HepG2 (cell line): ENCODE data around the gene FBRSL1. TPM values are rescaled to one million over a fixed set of nuclear protein-coding genes. Genes with fewer than 3 reads are reported as not detected.
A peak's percentile ranks its signal among the peaks of the same experiment; 100 is the strongest.

Experiments used
- ADNP ChIP-seq: sonication (generic); formaldehyde crosslinking; IDR thresholded peaks from 2 replicates; pipeline ENCODE4 v1.4.0; 2020; ENCODE audit warnings: missing genetic modification reagents
- ERF ChIP-seq: IDR thresholded peaks from 2 replicates; pipeline ENCODE4 v1.6.1; 2018; ENCODE audit warnings: missing biosample characterization, missing genetic modification reagents
- HMG20A ChIP-seq: IDR thresholded peaks from 2 replicates; pipeline ENCODE4 v1.6.1; 2016; ENCODE audit warnings: borderline replicate concordance
- JUNB ChIP-seq: sonication (generic); formaldehyde crosslinking; IDR thresholded peaks from 2 replicates; pipeline ENCODE4 v1.8.0; 2022; ENCODE audit warnings: missing genetic modification reagents, mild to moderate bottlenecking, borderline replicate concordance
- NFIC ChIP-seq: IDR thresholded peaks from 2 replicates; pipeline ENCODE4 v1.6.1; 2012; ENCODE audit warnings: mild to moderate bottlenecking, low read length, inconsistent platforms
- NR2F6 ChIP-seq, 2 experiments: IDR thresholded peaks; 2 replicates each; pipeline ENCODE4 v1.6.1; 2016; ENCODE audit warnings: antibody characterized with exemption in 1 of 2, mild to moderate bottlenecking in 1 of 2
- POGZ ChIP-seq: sonication (generic); formaldehyde crosslinking; IDR thresholded peaks from 2 replicates; pipeline ENCODE4 v1.4.0; 2020; ENCODE audit warnings: mild to moderate bottlenecking, missing genetic modification reagents
- POLR2AphosphoS2 ChIP-seq: IDR thresholded peaks from 2 replicates; pipeline ENCODE4 v1.6.1; 2011; ENCODE audit warnings: low read depth, low read length, improper control_type of control experiment
- RAD21 ChIP-seq: fragments of 450-650 bp; formaldehyde crosslinking; IDR thresholded peaks from 2 replicates; pipeline ENCODE4 v1.5.0; 2020; ENCODE audit warnings: mild to moderate bottlenecking
- RBM39 ChIP-seq: fragments of 200-400 bp; formaldehyde crosslinking; IDR thresholded peaks from one replicate; pipeline ENCODE4 v1.6.1; 2018; ENCODE audit warnings: antibody characterized with exemption, mild to moderate bottlenecking, low read depth, low read length; ENCODE audit not compliant: poor library complexity, severe bottlenecking
- SIN3A ChIP-seq: IDR thresholded peaks from 2 replicates; pipeline ENCODE4 v1.6.1; 2011; ENCODE audit warnings: low read depth, mild to moderate bottlenecking, control low read depth, low read length, borderline replicate concordance
- SKI ChIP-seq: fragments of 450-650 bp; IDR thresholded peaks from one replicate; pipeline ENCODE4 v1.6.1; 2018; ENCODE audit warnings: mild to moderate bottlenecking; ENCODE audit not compliant: partially characterized antibody
- SMYD3 ChIP-seq: sonication (generic); formaldehyde crosslinking; IDR thresholded peaks from 2 replicates; pipeline ENCODE4 v1.8.1; 2023; ENCODE audit warnings: mild to moderate bottlenecking, missing genetic modification reagents
- SNAI1 ChIP-seq: sonication (generic); formaldehyde crosslinking; IDR thresholded peaks from 2 replicates; pipeline ENCODE4 v1.5.0; 2020; ENCODE audit warnings: mild to moderate bottlenecking, missing genetic modification reagents, borderline replicate concordance
- SP1 ChIP-seq, 2 experiments: fragments of 450-650 bp in 1 of 2; sonication (generic) in 1 of 2; formaldehyde crosslinking in 1 of 2; IDR thresholded peaks; 2 replicates each; pipeline versions ENCODE4 v1.4.0 to v1.6.1; 2016 to 2020; ENCODE audit warnings: missing genetic modification reagents in 1 of 2
- SYNCRIP ChIP-seq: fragments of 200-400 bp; formaldehyde crosslinking; IDR thresholded peaks from 2 replicates; pipeline ENCODE4 v1.6.1; 2018; ENCODE audit warnings: mild to moderate bottlenecking, low read depth, low read length; ENCODE audit not compliant: insufficient read depth
- ZIK1 ChIP-seq: sonication (generic); formaldehyde crosslinking; IDR thresholded peaks from 2 replicates; pipeline ENCODE4 v1.5.0; 2020; ENCODE audit warnings: mild to moderate bottlenecking, low read depth, missing genetic modification reagents, borderline replicate concordance
- ZNF577 ChIP-seq: sonication (generic); formaldehyde crosslinking; IDR thresholded peaks from 2 replicates; pipeline ENCODE4 v1.4.0; 2020; ENCODE audit warnings: mild to moderate bottlenecking, low read depth, missing genetic modification reagents, borderline replicate concordance
- ZNF816 ChIP-seq: sonication (generic); formaldehyde crosslinking; IDR thresholded peaks from 2 replicates; pipeline ENCODE4 v1.8.0; 2022; ENCODE audit warnings: missing genetic modification reagents, mild to moderate bottlenecking, borderline replicate concordance
- polyA plus RNA-seq, 8 experiments: library from polyadenylated mRNA; depleted of rRNA in 3 of 8; stranded (reverse) in 7 of 8; unstranded in 1 of 8; fragments of >200 nt; fragmentation: Illumina TruSeq in 4 of 8; extraction: Trizol in 4 of 8; gene quantifications; 2 replicates each; pipeline versions ENCODE4 v1.2.1 to v1.2.3, GENCODE V29; 2011 to 2016; ENCODE audit warnings: low read depth in 4 of 8, missing spikeins in 1 of 8, mixed read lengths in 1 of 8; ENCODE audit not compliant: insufficient read depth in 1 of 8
- total RNA-seq, 5 experiments: library from RNA; depleted of rRNA; stranded (reverse); fragments of >200 nt; fragmentation: Illumina TruSeq; extraction: Trizol; gene quantifications; 2 replicates each; pipeline ENCODE4 v1.2.3, GENCODE V29; 2016; ENCODE audit warnings: low read depth in 1 of 5
- TF ChIP-seq, protein P1 (sequence below): sonication (generic); formaldehyde crosslinking; IDR thresholded peaks from 2 replicates; pipeline ENCODE4 v1.5.1; 2020; ENCODE audit warnings: missing genetic modification reagents, mild to moderate bottlenecking, borderline replicate concordance
- TF ChIP-seq, protein P2 (sequence below): sonication (generic); formaldehyde crosslinking; conservative IDR thresholded peaks from 2 replicates; pipeline ENCODE4 v1.8.0; 2022; ENCODE audit warnings: missing genetic modification reagents
- TF ChIP-seq, protein P3 (sequence below): sonication (generic); formaldehyde crosslinking; IDR thresholded peaks from 2 replicates; pipeline ENCODE4 v1.4.0; 2020; ENCODE audit warnings: mild to moderate bottlenecking, missing genetic modification reagents
- TF ChIP-seq, protein P4 (sequence below): sonication (generic); formaldehyde crosslinking; IDR thresholded peaks from 2 replicates; pipeline ENCODE4 v1.8.0; 2022; ENCODE audit warnings: missing genetic modification reagents, mild to moderate bottlenecking, moderate library complexity, borderline replicate concordance

FBRSL1 gene
- total and polyA plus RNA-seq, 2 of the 13 experiments (the other 11 are each of a cell fraction or from before 2014, with no cell fraction given), result 3.6 to 7.9 TPM

DNA sequence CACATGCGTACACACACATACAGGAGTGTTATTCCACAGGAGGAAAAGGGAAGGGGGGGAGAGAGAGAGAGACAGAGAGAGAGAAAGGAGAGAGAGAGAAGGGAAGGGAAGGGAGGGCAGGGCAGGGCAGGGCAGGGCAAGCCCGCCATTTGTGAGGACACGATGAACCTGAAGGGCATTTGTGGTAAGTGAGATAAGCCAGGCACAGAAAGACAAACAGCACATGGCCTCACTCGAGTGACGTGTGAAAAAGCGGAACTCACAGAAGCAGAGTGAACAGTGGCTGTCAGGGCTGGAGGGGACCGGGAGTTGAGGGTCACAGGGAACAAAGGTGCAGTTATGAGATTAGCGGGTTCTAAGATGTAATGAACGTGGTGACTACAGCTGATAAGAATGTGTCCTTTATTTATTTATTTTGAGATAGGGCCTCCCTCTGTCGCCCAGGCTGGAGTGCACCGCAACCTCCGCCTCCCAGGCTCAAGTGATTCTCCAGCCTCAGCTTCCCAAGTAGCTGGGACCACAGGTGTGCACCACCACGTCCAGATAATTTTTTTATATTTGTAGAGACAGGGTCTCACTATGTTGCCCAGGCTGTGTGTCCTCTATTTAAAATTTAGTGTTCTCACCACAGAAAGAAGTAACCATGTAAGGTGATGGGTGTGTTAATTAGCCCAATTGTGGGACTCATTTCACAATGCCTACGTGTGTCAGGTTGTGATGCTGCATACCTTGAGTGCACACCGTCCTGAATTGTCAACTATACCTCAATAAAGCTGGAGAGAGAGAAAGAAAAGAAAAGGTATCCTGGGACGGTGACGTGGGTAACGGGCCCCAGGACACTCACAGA lies 18.7 kb upstream of the FBRSL1 start (continued):
- no peak for TF ChIP-seq NFIC
- TF ChIP-seq SP1 (IDR thresholded peaks at IDR 0.05), result no peak
- no peak for TF ChIP-seq SP1 (CRISPR knock-in tag; IDR thresholded peaks at IDR 0.05)
- TF ChIP-seq POGZ (CRISPR knock-in tag), result peak; percentile 65; the same call in 1 of the 2 replicates
- peak; percentile 91 for TF ChIP-seq JUNB (CRISPR knock-in tag)
- TF ChIP-seq RAD21 (CRISPR knock-in tag), result no peak
- peak; percentile 91 for TF ChIP-seq ERF (CRISPR knock-in tag)
- peak; percentile 82 for TF ChIP-seq NR2F6 (IDR thresholded peaks at IDR 0.05)
- TF ChIP-seq NR2F6 (CRISPR knock-in tag; IDR thresholded peaks at IDR 0.05), result peak; percentile 95
- TF ChIP-seq ZIK1 (CRISPR knock-in tag), result no peak
- TF ChIP-seq SYNCRIP, result no peak
- TF ChIP-seq HMG20A (CRISPR knock-in tag), result peak; percentile 91
- no peak for TF ChIP-seq RBM39
- TF ChIP-seq SKI, result peak; percentile 51
- no peak for TF ChIP-seq SNAI1 (CRISPR knock-in tag)
- TF ChIP-seq ZNF816 (CRISPR knock-in tag), result peak; percentile 79; the same call in 1 of the 2 replicates
- TF ChIP-seq, protein P1, sequence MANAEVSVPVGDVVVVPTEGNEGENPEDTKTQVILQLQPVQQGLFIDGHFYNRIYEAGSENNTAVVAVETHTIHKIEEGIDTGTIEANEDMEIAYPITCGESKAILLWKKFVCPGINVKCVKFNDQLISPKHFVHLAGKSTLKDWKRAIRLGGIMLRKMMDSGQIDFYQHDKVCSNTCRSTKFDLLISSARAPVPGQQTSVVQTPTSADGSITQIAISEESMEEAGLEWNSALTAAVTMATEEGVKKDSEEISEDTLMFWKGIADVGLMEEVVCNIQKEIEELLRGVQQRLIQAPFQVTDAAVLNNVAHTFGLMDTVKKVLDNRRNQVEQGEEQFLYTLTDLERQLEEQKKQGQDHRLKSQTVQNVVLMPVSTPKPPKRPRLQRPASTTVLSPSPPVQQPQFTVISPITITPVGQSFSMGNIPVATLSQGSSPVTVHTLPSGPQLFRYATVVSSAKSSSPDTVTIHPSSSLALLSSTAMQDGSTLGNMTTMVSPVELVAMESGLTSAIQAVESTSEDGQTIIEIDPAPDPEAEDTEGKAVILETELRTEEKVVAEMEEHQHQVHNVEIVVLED (CRISPR knock-in tag), result no peak
- no peak for TF ChIP-seq POLR2AphosphoS2
- no peak for TF ChIP-seq ADNP (CRISPR knock-in tag)
- TF ChIP-seq, protein P2, sequence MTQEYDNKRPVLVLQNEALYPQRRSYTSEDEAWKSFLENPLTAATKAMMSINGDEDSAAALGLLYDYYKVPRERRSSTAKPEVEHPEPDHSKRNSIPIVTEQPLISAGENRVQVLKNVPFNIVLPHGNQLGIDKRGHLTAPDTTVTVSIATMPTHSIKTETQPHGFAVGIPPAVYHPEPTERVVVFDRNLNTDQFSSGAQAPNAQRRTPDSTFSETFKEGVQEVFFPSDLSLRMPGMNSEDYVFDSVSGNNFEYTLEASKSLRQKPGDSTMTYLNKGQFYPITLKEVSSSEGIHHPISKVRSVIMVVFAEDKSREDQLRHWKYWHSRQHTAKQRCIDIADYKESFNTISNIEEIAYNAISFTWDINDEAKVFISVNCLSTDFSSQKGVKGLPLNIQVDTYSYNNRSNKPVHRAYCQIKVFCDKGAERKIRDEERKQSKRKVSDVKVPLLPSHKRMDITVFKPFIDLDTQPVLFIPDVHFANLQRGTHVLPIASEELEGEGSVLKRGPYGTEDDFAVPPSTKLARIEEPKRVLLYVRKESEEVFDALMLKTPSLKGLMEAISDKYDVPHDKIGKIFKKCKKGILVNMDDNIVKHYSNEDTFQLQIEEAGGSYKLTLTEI, result no peak
- TF ChIP-seq ZNF577 (CRISPR knock-in tag), result no peak
- TF ChIP-seq SMYD3 (CRISPR knock-in tag), result peak; percentile 89
- TF ChIP-seq SIN3A, result peak; percentile 74; the same call in 1 of the 2 replicates
- TF ChIP-seq, protein P3, sequence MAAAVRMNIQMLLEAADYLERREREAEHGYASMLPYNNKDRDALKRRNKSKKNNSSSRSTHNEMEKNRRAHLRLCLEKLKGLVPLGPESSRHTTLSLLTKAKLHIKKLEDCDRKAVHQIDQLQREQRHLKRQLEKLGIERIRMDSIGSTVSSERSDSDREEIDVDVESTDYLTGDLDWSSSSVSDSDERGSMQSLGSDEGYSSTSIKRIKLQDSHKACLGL (CRISPR knock-in tag), result 0 out of 2 replicates have a peak, but pooled peaks have one; percentile 31
- TF ChIP-seq, protein P4, sequence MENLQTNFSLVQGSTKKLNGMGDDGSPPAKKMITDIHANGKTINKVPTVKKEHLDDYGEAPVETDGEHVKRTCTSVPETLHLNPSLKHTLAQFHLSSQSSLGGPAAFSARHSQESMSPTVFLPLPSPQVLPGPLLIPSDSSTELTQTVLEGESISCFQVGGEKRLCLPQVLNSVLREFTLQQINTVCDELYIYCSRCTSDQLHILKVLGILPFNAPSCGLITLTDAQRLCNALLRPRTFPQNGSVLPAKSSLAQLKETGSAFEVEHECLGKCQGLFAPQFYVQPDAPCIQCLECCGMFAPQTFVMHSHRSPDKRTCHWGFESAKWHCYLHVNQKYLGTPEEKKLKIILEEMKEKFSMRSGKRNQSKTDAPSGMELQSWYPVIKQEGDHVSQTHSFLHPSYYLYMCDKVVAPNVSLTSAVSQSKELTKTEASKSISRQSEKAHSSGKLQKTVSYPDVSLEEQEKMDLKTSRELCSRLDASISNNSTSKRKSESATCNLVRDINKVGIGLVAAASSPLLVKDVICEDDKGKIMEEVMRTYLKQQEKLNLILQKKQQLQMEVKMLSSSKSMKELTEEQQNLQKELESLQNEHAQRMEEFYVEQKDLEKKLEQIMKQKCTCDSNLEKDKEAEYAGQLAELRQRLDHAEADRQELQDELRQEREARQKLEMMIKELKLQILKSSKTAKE (CRISPR knock-in tag), result peak; percentile 76
